ENCODE data around the gene PAPOLG.

DNA sequence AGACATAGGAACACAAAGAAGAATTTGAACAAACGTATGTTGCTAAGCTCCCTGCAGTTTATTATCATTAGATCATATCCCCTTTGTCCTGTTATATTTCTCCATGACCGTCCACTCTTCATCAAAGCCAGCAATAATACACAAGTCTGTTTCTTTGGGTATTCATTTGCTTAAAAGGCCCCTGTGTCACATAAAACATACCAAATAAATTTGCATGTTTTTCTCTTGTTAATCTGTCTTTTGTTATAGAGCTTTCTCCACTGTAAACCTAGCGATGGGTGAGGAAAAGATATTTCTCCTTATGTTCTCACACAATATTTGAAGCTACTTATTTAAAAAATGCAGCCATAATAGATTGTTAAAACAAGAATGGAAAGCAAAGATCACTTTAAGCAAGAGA lies 82.4 kb downstream of the PAPOLG start:
- TF ChIP-seq, protein P1, sequence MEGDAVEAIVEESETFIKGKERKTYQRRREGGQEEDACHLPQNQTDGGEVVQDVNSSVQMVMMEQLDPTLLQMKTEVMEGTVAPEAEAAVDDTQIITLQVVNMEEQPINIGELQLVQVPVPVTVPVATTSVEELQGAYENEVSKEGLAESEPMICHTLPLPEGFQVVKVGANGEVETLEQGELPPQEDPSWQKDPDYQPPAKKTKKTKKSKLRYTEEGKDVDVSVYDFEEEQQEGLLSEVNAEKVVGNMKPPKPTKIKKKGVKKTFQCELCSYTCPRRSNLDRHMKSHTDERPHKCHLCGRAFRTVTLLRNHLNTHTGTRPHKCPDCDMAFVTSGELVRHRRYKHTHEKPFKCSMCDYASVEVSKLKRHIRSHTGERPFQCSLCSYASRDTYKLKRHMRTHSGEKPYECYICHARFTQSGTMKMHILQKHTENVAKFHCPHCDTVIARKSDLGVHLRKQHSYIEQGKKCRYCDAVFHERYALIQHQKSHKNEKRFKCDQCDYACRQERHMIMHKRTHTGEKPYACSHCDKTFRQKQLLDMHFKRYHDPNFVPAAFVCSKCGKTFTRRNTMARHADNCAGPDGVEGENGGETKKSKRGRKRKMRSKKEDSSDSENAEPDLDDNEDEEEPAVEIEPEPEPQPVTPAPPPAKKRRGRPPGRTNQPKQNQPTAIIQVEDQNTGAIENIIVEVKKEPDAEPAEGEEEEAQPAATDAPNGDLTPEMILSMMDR (IDR thresholded peaks at IDR 0.05), result no peak
- TF ChIP-seq EZH2 (IDR thresholded peaks at IDR 0.05; ENCODE audit: borderline replicate concordance, insufficient read depth, low read depth, low read length, poor library complexity, severe bottlenecking), result no peak

Data from B cell (primary cell).